HG02759 (cell line): ENCODE results near the gene ALPG.
"Not testable (repeated sequence)": the region's sequence is repeated elsewhere in the genome, so short reads cannot be mapped to it uniquely, and the experiment has no call there.

Source experiments
- ATAC-seq: cut with Tn5 transposase; IDR thresholded peaks from one replicate; pipeline ENCODE4 v1.9.1; 2021; ENCODE audit warnings: mild to moderate bottlenecking, moderate library complexity; ENCODE audit not compliant: unreplicated experiment

ALPG gene

DNA sequence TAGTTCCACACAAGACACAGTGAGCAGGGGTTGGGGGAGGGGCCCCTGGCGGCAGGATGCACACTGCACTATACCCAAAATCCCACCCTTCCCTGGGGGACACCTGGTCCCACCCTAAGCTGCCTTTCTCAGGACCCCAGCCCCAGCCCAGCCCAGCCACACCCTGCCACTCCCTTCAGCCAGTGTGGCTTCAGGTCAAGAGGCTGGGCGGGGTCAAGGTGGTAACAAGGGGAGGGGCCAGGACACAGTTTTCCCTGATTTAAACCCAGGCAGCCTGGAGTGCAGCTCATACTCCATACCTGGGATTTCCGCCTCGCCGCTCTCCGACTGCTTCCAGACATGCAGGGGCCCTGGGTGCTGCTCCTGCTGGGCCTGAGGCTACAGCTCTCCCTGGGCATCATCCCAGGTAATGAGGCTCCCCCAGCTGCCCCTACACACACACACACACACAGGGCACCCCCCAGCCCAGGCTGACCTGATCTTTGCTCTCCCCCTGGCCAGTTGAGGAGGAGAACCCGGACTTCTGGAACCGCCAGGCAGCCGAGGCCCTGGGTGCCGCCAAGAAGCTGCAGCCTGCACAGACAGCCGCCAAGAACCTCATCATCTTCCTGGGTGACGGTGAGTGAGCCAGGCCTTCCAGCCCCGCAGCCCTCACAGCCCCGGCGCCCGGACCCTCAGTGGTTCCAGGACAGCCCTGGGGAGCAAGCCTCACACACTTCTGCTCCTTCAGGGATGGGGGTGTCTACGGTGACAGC is at the start of gene ALPG:
Gene ALPG, plus strand, starts transcription at position 289 of the 755 bp plus-strand sequence. Its CDS starts 51 bp downstream, at position 340.
- ATAC-seq, result no peak

DNA sequence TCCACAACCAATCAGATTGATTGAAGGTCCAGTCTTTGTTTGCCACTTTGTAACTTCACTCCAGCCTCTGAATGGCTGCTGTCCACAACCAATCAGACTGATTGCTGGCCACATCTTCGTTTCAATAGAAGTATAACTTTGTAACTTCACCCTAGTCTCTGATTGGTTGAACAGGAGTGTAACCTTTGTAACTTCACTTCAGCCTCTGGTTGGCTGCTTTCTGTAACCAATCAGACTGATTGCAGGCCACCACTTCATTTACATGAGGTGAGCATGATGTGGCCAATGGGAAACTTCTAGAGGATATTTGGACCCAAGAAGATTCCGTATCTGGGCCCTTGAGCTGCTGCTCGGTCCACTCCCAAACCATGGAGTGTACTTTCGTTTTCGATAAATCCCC is 45.0 kb upstream of the ALPG start:
- ATAC-seq, result no peak

DNA sequence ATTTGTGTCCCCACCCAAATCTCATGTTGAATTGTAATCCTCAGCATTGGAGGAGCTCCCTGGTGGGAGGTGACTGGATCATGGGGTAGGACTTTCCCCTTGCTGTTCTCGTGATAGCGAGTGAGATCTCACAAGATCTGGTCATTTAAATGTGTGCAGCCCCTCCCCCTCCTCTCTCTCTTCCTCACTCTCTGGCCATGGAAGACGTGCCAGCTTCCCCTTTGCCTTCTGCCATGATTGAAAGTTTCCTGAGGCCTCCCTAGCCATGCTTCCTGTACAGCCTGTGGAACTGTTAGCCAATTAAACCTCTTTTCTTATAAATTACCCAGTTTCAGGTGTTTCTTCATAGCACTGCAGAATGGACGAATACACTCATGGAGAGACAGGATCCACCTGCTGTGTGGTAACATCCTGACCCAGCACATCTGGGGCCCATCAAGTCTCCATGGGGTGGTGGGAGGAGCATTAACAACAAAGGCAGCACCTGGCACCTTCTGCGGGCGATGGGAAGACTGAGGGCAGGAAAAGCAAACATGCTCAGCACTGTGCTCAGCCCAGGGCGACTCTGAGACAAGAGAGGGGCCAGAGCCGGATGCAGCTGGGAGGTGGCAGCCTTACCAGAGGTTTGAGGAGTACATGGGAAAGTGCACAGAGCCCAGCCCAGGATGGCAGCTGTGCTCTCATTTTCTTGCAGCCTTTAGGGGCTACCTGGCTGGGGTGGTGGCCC is 44.3 kb upstream of the ALPG start:
- no peak for ATAC-seq

DNA sequence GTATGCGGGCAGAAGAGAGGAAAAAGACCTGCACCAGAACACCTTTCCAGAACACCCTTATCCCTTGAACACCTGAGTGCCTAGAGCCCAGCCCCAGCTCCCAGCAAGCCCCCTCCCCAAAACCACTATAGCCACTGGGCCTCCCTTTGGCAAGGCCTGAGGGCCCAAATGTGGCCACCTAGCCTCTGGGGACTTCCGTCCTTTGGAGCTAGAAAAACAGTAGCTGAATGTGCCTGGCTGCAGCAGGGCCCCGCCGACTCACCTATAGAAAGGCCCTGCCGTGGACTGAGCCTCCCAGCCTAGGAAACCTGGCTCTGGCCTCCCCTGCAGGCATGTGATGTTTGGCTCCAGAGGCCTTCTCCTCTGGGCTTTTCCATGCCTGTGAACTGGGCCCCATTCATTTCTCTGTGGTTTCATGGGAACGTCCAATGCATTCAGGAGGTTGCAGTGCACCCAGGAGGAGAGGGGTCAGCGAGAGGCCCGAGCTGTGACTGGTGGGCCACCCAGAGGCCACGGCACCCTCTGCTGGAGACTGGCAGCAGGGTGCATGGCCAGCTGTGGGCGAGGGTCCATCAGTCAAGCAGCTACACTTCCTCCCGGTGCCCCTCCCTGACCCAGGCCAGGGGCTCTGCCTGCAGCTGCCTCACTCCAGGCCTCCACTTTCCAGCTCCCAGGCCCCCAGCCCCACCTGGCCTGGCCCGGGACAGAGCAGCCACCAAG is 43.4 kb upstream of the ALPG start:
- ATAC-seq, result not testable (repeated sequence)

DNA sequence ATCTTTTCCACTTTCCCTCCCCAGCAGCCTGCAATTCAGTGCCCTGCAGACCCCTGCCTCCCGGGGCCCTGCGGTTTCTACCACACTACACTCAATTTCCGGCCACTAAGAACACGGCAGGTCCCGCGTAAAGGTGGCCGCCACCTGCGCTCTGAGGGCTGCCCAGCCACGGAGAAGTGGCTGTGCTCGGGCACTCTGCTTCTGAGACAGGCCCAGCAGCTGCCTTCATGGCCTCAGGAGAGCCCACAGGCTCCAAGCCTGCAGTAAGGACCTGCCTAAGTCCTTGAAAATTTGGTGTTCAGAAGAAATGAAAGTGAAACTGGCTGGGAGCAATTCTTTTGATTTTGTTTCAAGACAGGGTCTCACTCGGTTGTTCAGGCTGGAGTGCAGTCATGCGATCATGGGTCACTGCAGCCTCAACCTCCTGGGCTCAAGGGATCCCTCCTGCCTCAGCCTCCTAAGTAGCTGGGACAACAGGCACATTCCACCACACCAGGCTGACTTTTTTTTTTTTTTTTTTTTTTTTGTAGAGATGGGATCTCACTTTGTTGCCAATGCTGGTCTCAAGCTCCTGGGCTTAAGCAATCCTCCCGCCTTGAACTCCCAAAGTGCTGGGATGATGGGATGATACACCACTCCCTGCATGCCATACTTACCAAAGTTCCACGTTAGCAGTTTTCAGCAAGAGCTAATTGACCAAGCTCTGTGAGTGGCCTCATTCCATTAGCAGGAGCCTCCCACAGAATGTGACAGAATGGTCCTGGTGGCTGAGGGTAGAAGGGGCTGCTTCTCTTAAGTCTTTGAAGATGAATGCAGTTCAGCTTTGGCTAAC is 42.6 kb upstream of the ALPG start:
- ATAC-seq, result no peak

DNA sequence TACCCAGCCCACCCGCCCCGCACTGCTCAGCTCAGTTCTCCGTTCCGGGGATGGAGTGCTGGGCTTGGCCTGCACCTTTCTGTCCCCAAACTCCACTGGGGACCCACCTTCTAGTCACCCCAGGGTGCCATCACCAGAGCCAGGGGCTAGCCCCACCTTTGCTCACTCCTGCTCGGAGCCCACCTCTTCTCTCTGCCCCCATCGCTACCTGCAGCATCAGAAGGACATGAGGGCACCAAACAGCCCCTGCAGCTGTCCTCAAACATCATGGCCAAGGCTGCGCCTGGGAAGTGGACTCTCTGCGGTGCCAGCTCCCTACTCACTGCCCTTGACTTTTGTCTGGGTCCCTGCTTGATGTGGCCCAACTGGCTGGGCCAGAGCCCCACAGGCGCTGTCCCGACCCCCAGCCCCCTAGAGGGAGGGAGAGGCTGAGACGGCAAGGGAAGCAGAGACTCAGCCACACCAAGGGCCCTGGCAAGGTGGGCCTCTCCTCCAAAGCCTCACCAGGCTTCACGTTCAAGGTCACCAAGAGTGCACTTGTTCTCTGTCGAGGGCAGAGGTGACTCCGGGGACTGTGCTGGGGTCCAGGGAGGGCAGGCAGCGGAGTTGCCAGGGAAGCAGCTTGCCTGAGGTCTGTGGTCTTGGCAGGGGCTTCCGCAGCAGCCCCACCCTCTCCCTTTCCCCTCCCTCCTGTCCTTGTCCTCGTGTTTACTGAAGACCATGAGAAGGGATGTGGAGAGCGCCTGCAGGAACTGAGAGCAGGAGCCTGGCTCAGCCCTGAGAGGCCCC is 41.6 kb upstream of the ALPG start:
- not testable (repeated sequence) for ATAC-seq

DNA sequence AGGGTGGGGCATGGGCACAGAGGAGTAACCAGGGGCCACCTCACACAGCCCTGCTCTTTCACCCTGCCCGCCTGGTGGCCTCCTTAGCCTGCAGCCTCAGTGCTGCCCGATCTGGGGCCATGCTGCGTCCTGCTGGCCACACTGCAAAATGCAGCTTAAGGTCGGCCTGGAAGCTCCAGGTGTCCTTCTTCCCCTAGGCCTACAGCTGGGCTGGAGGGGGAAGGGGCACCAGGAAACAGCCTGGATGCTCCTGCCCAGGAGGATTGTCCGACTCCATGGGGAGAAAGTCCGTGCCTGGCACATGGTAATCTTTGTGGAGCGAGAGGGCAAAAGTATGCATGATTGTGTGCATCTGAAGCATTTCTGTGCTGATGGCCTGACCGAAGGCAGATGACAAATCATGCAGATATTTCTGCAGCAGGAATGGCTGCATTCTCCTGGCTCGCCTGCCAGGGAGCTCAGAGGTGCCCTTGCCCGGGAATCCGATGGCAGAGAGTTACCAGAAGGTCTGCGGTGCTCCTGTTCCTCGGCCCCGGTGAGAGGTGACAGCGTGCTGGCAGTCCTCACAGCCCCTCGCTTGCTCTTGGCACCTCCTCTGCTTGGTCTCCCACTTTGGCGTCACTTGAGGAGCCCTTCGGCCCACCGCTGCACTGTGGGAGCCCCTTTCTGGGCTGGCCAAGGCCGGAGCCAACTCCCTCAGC is 40.9 kb upstream of the ALPG start:
- peak; percentile 54 for ATAC-seq

DNA sequence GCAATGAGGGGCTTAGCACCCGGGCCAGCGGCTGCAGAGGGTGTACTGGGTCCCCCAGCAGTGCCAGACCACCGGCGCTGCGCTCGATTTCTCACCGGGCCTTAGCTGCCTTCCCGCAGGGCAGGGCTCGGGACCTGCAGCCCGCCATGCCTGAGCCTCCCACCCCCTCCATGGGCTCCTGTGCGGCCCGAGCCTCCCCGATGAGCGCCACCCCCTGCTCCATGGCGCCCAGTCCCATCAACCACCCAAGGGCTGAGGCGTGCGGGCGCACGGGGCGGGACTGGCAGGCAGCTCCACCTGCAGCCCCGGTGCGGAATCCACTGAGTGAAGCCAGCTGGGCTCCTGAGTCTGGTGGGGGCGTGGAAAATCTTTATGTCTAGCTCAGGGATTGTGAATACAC is 40.2 kb upstream of the ALPG start:
- ATAC-seq, result not testable (repeated sequence)

DNA sequence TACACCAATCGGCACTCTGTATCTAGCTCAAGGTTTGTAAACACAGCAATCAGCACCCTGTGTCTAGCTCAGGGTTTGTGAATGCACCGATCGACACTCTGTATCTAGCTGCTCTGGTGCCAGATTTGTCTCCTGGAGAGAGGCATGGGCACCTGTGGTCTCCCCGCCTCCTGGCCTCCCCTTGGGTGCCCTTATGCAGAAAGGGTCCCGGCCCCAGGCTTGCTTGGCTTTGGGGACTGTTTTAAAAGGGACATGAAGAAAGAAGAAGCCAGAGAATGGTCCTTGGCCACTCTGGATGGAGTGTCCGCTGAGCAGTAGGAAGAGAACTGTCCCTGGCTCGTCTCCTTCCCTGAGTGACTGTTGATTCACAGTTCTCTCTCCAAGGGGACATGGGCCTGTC is 39.6 kb upstream of the ALPG start:
- no peak for ATAC-seq

DNA sequence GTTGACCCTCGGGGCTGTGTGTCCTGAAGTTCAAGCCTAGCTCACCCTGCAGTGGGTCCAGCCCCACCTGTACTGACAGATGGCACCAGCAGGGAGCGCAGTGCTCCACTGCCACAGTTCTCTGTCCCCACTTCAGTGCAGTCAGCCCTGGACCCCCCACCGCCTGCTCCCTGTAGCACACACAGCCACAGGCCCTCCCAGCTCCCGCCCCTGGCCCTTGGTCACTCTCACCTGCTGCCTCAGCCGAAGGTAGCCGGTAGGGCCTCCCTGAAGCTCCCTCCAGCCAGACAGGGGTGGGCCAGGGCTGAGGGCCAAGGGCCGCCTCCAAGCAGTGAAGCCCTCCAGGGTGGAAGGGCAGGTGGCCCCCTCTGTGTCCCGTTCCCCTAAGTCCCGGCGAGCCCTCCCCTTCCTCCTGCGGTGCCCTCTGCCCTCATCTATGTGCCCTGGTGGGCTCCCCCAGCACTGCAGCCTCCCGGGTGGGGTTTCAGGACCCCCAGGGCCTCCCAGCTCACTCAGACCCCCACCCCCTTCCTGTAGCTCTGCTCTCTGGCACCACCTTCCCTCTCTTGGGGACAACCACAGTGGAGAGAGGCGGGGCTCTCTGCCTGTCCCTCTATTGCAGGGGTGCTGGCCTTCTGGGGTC is 38.9 kb upstream of the ALPG start:
- no peak for ATAC-seq

DNA sequence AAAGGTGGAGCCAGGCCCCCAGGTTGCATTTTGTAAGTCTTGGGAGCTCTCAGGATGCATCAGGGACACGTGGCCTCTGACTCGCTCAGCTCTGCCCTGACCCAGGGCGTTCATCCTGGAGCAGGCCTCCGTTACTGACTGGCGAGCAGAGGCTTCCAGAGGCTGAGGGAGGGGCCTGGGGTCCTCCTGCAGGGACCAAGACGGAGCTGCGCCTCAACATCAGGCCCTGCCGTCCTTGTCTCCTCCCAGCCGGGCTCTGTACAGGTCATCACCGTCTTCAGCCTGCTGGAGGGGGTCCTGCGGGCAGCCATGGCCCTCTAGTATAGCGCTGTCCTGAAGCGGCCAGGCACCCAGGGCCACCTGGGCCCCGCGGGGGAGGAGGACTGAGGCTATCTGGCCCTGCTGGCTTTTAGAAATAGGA is 38.3 kb upstream of the ALPG start:
- ATAC-seq, result no peak

DNA sequence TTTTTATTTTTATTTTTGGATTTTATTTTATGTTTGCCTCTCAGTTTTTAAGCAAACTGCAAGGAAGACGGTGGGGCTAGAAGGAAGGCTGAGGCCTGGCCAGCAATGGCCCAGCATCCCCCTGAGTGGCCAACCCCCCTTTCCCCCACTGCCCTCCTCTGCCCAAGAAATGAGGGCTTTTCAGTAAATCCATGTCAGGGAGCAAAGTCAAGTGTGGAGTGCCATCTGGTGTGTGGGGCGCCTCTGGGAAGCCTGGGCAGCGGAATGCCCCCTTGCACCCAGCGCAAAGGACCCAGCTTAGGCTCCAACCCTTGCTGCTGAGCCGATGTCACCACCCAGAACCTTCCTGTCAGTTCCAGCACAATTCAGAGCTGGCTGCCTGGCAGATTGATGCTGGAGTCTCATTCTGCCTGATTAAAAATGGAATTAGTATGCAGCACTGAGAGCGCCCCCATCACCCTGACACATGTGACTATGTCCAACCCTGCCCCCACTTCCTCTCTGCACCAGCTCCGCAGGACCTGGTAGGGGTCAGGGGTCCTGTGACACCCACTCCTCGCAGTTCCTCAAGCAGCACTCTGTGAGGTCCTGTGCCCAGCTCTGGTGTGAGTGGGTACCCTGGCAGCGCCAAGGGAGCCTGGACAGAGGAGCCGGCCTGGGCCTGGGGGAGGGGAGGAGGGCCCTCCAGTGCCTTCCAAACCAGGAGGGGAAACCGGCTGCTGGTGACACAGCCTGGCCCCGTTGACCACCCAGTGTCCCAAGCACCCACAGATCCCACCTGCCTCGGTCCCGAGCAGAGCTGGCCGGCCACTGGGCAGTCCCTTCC is 37.3 kb upstream of the ALPG start:
- no peak for ATAC-seq

DNA sequence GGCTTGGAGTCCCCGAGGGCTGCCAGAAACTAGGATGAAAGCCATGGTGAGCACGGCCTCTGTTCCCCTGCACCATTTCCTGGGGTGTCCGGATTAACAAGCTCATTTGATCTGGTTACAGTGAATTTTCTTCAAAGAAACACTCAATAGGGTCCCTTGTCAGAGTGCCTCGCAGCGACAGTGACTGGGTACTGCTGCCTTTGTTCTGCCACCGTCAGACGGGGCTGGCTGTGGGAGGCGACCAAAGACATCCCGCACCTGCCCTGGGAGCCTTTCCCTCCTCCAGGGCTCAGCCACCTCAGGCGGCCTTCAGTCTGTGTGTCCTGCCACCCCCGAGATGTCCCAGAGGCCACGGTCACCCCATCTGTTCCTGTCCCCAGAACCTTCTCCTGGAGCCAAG is 36.6 kb upstream of the ALPG start:
- not testable (repeated sequence) for ATAC-seq

DNA sequence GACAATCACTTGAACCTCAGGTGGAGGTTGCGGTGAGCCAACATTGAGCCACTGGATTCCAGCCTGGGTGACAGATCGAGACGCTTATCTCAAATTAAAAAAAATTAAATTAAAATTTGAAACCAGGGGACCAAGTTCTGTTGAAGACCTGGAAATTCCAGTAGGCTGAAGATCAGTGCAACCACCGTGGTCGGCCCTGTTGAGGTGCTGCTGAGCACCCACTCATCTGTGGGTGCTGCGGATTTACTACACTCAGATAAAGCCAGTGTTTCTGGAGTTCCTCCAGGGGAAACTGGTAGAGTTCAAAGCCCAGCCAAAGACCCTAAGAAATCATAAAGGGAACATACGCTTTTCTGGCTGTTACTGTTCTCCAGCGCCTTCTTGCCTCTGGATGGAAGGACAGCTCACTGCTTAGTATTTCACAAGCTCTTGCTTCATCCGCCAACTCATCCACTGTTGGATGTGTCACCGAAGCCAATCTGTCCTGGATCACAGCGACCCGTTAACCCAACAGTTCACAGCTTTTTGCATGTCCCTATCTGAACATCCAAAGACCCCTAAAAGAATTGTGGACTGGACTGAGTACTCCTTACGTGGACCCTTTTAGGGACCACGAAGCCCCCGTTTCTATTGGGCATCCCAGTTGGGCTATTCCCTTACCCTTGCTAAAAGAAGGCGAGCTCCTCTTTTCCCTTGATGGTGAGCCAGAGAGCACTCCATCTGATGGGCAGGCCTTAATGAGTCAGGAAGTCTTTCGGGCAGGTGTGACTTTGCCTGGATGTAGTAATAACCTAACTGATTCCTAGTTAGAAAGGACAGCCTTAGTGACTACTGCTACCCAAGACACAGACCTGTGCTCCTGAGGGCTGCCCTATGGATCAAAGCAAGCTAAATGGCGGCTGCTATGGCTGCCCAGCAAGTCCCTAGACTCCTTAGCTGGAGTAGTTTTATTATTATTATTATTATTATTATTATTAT is 34.1 kb upstream of the ALPG start:
- ATAC-seq, result no peak

DNA sequence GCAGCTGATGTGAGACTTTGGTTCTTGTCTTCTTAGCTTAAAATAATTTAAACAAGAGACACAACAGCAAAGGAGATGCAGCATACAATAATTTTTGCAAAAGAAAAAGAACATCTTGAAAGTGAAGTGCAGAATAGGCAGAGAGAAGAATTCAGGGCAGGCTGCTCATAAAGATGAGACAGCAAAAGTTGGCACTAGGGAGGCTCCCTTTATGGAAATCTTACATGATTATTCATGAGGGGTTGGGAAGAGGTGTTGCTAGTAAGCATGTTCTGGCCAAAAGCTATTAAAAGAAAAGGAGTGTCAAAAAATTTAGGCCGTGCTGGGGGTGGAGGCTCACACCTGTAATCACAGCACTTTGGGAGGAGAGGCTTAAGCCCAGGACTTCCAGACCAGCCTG is 32.3 kb upstream of the ALPG start:
- ATAC-seq, result no peak

DNA sequence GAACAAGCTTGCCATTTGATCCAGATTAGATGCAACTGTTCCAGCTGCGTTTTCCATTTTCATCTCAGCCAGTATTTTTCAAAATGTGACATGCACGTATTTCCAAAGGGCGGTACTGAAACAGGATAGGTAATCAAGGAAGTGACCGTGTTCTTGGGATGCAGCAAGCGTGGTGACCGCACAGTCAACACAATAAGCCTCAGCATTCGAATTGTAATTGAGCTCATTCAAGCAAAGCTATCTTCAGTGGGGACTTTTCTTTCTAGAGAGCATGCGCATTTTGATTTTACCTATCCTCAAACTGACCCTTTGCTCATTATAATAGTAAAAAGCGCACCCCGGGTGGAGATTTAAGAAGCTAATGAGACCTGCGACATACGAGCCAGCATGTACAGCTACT is 31.5 kb upstream of the ALPG start:
- no peak for ATAC-seq

DNA sequence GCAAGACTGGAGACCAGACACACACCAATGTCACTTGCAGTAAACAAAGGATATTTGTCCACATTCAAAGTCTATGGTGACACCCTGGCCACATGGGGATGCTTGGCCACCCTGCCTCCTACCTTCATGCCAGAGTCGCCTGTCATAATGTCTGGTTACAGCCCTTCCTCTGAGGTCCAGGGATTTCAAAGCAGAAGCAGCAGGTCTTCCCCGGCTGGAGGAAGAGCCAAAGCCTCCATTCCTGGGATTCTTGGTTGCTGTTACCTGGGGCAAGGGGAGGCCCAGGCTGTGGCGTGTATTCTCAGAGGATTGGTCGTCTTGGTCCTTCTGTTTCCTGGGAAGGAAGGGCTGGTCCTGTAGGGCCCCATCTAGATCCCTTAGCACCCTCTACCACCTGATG is 30.4 kb upstream of the ALPG start:
- ATAC-seq, result no peak
